Measurements from ENCODE around the gene ITIH4.
A peak's percentile ranks its signal among the peaks of the same experiment; 100 is the strongest.

Gene ITIH4

DNA sequence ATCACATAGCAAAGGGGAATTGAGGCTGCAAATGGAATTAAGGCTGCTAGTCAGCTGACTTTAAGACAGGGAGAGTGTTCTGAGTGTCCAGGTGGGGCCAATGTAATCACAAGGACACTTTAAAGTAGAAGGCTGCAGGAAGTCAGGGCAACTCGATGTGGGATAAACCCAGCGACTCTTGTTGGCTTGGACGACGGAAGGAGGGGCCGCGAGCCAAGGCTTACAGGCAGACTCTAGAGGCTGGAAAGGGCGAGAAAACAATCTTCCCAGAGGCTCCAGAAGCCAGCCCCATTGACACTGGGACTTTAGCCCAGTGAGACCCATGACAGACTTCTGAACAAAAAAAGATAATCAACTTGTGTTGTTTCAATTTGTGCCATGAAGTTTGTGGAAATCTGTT, 17.3 kb upstream of the ITIH4 start:
- no peak overlapping the region for H3K9ac ChIP-seq (ENCODE audit: low read length)
- no peak overlapping the region for H3K4me3 ChIP-seq (ENCODE audit: low read depth in 1 of 2, low read length in 2 of 2)
- H3K27ac ChIP-seq (ENCODE audit: low read depth, low read length), result no peak overlapping the region
- H3K9me3 ChIP-seq (ENCODE audit: low read length), result no peaks in the 10 kb centered on the region
- H3K27me3 ChIP-seq (ENCODE audit: control insufficient read depth in 1 of 2, insufficient read depth in 2 of 2, low read length in 2 of 2), result no peaks in the 10 kb centered on the region
- peaks cover 31% of the 10 kb centered on the region for H3K36me3 ChIP-seq (ENCODE audit: insufficient read depth, low read length)
- peaks cover 23% of the 10 kb centered on the region for H3K4me1 ChIP-seq (ENCODE audit: insufficient read depth, low read length)

DNA sequence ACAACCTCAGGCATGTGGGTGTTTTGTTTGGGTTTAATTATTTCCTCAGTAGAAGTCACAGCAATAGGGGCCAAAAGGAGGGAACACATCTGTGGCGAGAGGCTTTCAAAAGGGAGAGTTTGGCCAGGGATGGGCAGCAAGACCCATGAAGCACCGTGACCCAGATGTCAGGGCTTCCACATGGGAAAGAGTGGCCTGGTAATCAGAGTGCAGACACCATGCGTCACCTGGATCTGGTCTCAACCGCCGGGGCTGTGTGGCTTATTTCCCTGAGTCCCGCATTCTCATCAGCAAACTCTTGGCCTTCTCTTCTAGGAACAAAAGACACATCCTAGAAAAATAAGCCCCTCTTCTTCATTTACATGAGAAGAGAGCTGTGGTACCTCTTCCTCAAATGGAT, 16.8 kb upstream of the ITIH4 start:
- H3K9me3 ChIP-seq (ENCODE audit: low read length), result no peaks in the 10 kb centered on the region
- no peak overlapping the region for H3K9ac ChIP-seq (ENCODE audit: low read length)
- peaks cover 31% of the 10 kb centered on the region for H3K36me3 ChIP-seq (ENCODE audit: insufficient read depth, low read length)
- no peaks in the 10 kb centered on the region for H3K27me3 ChIP-seq (ENCODE audit: control insufficient read depth in 1 of 2, insufficient read depth in 2 of 2, low read length in 2 of 2)
- peaks cover 23% of the 10 kb centered on the region for H3K4me1 ChIP-seq (ENCODE audit: insufficient read depth, low read length)
- no peak overlapping the region for H3K27ac ChIP-seq (ENCODE audit: low read depth, low read length)
- H3K4me3 ChIP-seq (ENCODE audit: low read depth in 1 of 2, low read length in 2 of 2), result no peak overlapping the region

GRCh38 chr3:52846432-52846965, 16.0 kb upstream of the ITIH4 start:
- H3K4me1 ChIP-seq (ENCODE audit: insufficient read depth, low read length), result peaks cover 23% of the 10 kb centered on the region
- H3K27me3 ChIP-seq (ENCODE audit: control insufficient read depth in 1 of 2, insufficient read depth in 2 of 2, low read length in 2 of 2), result no peaks in the 10 kb centered on the region
- H3K9me3 ChIP-seq (ENCODE audit: low read length), result no peaks in the 10 kb centered on the region
- H3K9ac ChIP-seq (ENCODE audit: low read length), result no peak overlapping the region
- H3K4me3 ChIP-seq (ENCODE audit: low read depth in 1 of 2, low read length in 2 of 2), result no peak overlapping the region
- H3K27ac ChIP-seq (ENCODE audit: low read depth, low read length), result no peak overlapping the region
- H3K36me3 ChIP-seq (ENCODE audit: insufficient read depth, low read length), result peaks cover 31% of the 10 kb centered on the region

- no peak overlapping the region for H3K9ac ChIP-seq (ENCODE audit: low read length)
- H3K9me3 ChIP-seq (ENCODE audit: low read length), result no peaks in the 10 kb centered on the region
- no peak overlapping the region for H3K4me3 ChIP-seq (ENCODE audit: low read depth in 1 of 2, low read length in 2 of 2)
- H3K36me3 ChIP-seq (ENCODE audit: insufficient read depth, low read length), result peaks cover 33% of the 10 kb centered on the region
- peaks cover 23% of the 10 kb centered on the region for H3K4me1 ChIP-seq (ENCODE audit: insufficient read depth, low read length)
- peak overlapping the region; percentile 19 for H3K27ac ChIP-seq (ENCODE audit: low read depth, low read length)
- H3K27me3 ChIP-seq (ENCODE audit: control insufficient read depth in 1 of 2, insufficient read depth in 2 of 2, low read length in 2 of 2), result no peaks in the 10 kb centered on the region
Measured at GRCh38 chr3:52845691-52846431, 15.4 kb upstream of the ITIH4 start.

GRCh38 chr3:52845157-52845556, 14.7 kb upstream of the ITIH4 start:
- Histone ChIP-seq H3K4me3 (ENCODE audit: low read depth in 1 of 2, low read length in 2 of 2) (no peak overlapping the region), H3K4me1 (ENCODE audit: insufficient read depth, low read length) (peaks cover 23% of the 10 kb centered on the region), H3K36me3 (ENCODE audit: insufficient read depth, low read length) (peaks cover 36% of the 10 kb centered on the region), H3K27ac (ENCODE audit: low read depth, low read length) (peak overlapping the region; percentile 19), H3K27me3 (ENCODE audit: control insufficient read depth in 1 of 2, insufficient read depth in 2 of 2, low read length in 2 of 2) (no peaks in the 10 kb centered on the region), H3K9me3 (ENCODE audit: low read length) (no peaks in the 10 kb centered on the region), H3K9ac (ENCODE audit: low read length) (no peak overlapping the region)

GRCh38 chr3:52844290-52844975, 14.0 kb upstream of the ITIH4 start:
- Histone ChIP-seq H3K4me1 (ENCODE audit: insufficient read depth, low read length) (peaks cover 23% of the 10 kb centered on the region), H3K36me3 (ENCODE audit: insufficient read depth, low read length) (peaks cover 32% of the 10 kb centered on the region)

DNA sequence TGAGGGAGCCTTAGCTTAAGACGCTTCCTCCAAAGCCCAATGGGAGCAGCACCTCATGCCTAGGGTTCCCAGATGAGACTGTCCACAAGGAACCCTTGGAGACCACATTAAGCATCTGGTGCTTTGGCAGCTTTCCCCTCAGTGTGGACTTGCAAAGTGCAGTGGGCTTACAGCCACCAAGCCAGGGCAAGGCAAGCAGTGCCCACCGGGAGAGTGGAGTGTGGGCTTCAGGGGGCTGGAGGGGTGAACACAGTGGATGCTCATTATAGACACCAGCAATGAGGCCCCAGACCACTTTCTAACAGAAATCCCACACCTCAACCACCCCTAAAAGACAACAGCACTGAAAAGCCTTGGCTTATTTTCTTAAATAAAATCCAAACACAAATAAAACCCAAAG, 13.4 kb upstream of the ITIH4 start:
- H3K36me3 ChIP-seq (ENCODE audit: insufficient read depth, low read length), result peaks cover 32% of the 10 kb centered on the region
- no peaks in the 10 kb centered on the region for H3K27me3 ChIP-seq (ENCODE audit: control insufficient read depth in 1 of 2, insufficient read depth in 2 of 2, low read length in 2 of 2)

More at GRCh38 chr3:52844290-52844975, 14.0 kb upstream of the ITIH4 start:
- Histone ChIP-seq H3K27ac (ENCODE audit: low read depth, low read length) (no peak overlapping the region), H3K9ac (ENCODE audit: low read length) (no peak overlapping the region), H3K4me3 (ENCODE audit: low read depth in 1 of 2, low read length in 2 of 2) (no peak overlapping the region), H3K9me3 (ENCODE audit: low read length) (no peaks in the 10 kb centered on the region), H3K27me3 (ENCODE audit: control insufficient read depth in 1 of 2, insufficient read depth in 2 of 2, low read length in 2 of 2) (no peaks in the 10 kb centered on the region)

GRCh38 chr3:52843108-52843865, 12.8 kb upstream of the ITIH4 start:
- no peak overlapping the region for H3K9ac ChIP-seq (ENCODE audit: low read length)
- H3K36me3 ChIP-seq (ENCODE audit: insufficient read depth, low read length), result peaks cover 38% of the 10 kb centered on the region
- H3K9me3 ChIP-seq (ENCODE audit: low read length), result no peaks in the 10 kb centered on the region
- H3K27ac ChIP-seq (ENCODE audit: low read depth, low read length), result no peak overlapping the region
- no peaks in the 10 kb centered on the region for H3K27me3 ChIP-seq (ENCODE audit: control insufficient read depth in 1 of 2, insufficient read depth in 2 of 2, low read length in 2 of 2)
- H3K4me1 ChIP-seq (ENCODE audit: insufficient read depth, low read length), result peaks cover 23% of the 10 kb centered on the region
- H3K4me3 ChIP-seq (ENCODE audit: low read depth in 1 of 2, low read length in 2 of 2), result no peak overlapping the region

More for the DNA sequence above, 13.4 kb upstream of the ITIH4 start:
- peaks cover 23% of the 10 kb centered on the region for H3K4me1 ChIP-seq (ENCODE audit: insufficient read depth, low read length)
- H3K9me3 ChIP-seq (ENCODE audit: low read length), result no peaks in the 10 kb centered on the region
- H3K4me3 ChIP-seq (ENCODE audit: low read depth in 1 of 2, low read length in 2 of 2), result no peak overlapping the region
- H3K27ac ChIP-seq (ENCODE audit: low read depth, low read length), result no peak overlapping the region
- H3K9ac ChIP-seq (ENCODE audit: low read length), result no peak overlapping the region

DNA sequence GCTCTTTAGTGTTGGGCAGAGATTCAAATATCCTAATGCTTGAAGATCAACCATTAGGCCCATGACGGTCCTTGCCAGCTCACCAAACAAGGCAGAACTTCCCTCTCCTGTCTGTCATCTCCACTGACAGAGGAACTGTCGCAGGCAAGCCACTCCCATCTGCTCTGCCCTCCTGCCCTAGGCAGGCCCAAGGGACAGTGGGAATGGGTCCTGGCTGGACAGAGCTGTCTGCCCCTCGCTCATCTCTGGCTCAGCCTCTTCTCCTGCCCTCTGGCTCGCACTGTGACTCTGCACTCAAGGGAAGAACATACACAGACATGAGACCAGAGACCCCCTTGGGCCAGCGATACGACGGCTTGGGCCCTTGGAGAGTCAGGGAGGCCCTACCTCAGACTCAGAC, 12.0 kb upstream of the ITIH4 start:
- no peak overlapping the region for H3K27ac ChIP-seq (ENCODE audit: low read depth, low read length)
- H3K9me3 ChIP-seq (ENCODE audit: low read length), result no peaks in the 10 kb centered on the region
- no peaks in the 10 kb centered on the region for H3K27me3 ChIP-seq (ENCODE audit: control insufficient read depth in 1 of 2, insufficient read depth in 2 of 2, low read length in 2 of 2)
- H3K4me1 ChIP-seq (ENCODE audit: insufficient read depth, low read length), result peaks cover 23% of the 10 kb centered on the region
- H3K36me3 ChIP-seq (ENCODE audit: insufficient read depth, low read length), result peaks cover 41% of the 10 kb centered on the region
- H3K9ac ChIP-seq (ENCODE audit: low read length), result no peak overlapping the region
- H3K4me3 ChIP-seq (ENCODE audit: low read depth in 1 of 2, low read length in 2 of 2), result no peak overlapping the region

DNA sequence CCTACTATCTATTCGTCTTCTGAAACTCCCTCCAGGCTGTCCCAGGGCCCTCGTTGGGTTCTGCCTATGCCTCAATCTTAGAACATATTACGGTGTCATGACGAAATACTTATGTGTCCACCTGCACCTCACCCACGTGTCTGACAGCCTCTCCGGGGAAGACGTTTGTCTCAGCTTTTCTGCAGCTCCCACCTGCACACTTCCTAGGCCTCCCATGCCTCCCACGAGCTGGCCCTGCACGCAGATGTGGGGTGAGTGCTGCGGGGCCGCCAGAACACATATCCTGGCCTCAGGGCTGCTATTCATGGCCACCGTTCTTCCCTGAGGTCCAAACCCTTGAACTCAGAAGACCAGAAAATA, 11.5 kb upstream of the ITIH4 start:
- peaks cover 41% of the 10 kb centered on the region for H3K36me3 ChIP-seq (ENCODE audit: insufficient read depth, low read length)
- no peak overlapping the region for H3K27ac ChIP-seq (ENCODE audit: low read depth, low read length)
- H3K27me3 ChIP-seq (ENCODE audit: control insufficient read depth in 1 of 2, insufficient read depth in 2 of 2, low read length in 2 of 2), result no peaks in the 10 kb centered on the region
- peaks cover 23% of the 10 kb centered on the region for H3K4me1 ChIP-seq (ENCODE audit: insufficient read depth, low read length)
- H3K4me3 ChIP-seq (ENCODE audit: low read depth in 1 of 2, low read length in 2 of 2), result no peak overlapping the region
- H3K9ac ChIP-seq (ENCODE audit: low read length), result no peak overlapping the region
- no peaks in the 10 kb centered on the region for H3K9me3 ChIP-seq (ENCODE audit: low read length)

DNA sequence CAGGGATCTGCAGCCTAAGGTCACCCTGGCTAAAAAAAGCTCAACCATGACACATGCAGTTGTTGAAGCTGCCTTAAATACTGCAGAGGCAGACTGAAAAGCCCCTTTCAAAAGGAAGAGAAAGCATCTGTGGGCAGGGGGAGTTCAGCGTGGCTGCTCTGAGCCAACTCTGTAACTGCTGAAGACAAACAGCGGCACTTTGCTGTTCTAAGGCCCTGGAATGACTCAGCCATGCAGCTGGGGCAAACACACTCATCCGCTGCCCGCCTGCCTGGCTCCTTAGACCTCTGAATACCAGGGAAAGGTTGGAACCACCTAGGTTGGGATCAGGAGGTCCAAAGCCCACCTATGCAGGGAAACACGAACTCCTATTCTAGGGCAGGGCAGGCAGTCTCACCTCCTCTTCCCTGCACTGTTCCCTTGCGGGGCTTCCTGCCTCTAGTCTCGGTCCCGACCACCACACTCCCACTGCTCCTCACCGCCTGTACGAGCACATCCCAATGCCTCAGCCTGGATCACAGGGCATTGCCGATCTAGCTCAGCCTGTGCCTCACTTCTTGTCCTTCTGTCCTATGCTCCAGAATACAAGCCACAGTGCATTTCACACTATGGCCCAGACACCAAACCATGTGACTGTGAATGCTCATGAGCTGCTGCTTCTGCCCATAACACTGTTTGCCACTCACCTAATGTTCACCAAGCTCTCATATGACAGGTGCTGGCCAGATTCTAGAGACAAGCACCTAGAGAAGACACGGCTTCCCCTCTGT, 10.9 kb upstream of the ITIH4 start:
- H3K4me1 ChIP-seq (ENCODE audit: insufficient read depth, low read length), result peaks cover 22% of the 10 kb centered on the region
- H3K36me3 ChIP-seq (ENCODE audit: insufficient read depth, low read length), result peaks cover 41% of the 10 kb centered on the region
- H3K9ac ChIP-seq (ENCODE audit: low read length), result no peak overlapping the region
- no peaks in the 10 kb centered on the region for H3K27me3 ChIP-seq (ENCODE audit: control insufficient read depth in 1 of 2, insufficient read depth in 2 of 2, low read length in 2 of 2)
- H3K27ac ChIP-seq (ENCODE audit: low read depth, low read length), result no peak overlapping the region
- no peak overlapping the region for H3K4me3 ChIP-seq (ENCODE audit: low read depth in 1 of 2, low read length in 2 of 2)
- no peaks in the 10 kb centered on the region for H3K9me3 ChIP-seq (ENCODE audit: low read length)

Measured in muscle layer of colon (tissue), 2 donors.